Thoracic aorta (tissue), 2 donors: Measurements from ENCODE around the gene MYO3B. TPM values are rescaled to one million over a fixed set of nuclear protein-coding genes. Genes with fewer than 3 reads are reported as not detected.

Experiments used
- ATAC-seq: fragments of 150-250 bp; one replicate; pipeline ENCODE4 v1.8.0; 2017; ENCODE audit warnings: low read depth; ENCODE audit not compliant: insufficient number of reproducible peaks, low FRiP score
- DNase-seq: peaks from one replicate; pipeline ENCODE4 v3.0.0-alpha.2; 2020; ENCODE audit warnings: low spot score
- H3K27ac ChIP-seq, 2 donors: fragments of 200-600 bp; sonication (generic); 1 replicate in 1 of 2; 2 replicates in 1 of 2; pipeline ENCODE4 v1.5.1; 2016; ENCODE audit warnings: mild to moderate bottlenecking in 2 of 2, moderate library complexity in 2 of 2
- H3K27me3 ChIP-seq: fragments of 200-600 bp; sonication (generic); replicated peaks from 2 replicates; pipeline ENCODE4 v1.6.0; 2016; ENCODE audit warnings: mild to moderate bottlenecking; ENCODE audit not compliant: insufficient read depth
- H3K36me3 ChIP-seq: fragments of 200-600 bp; sonication (generic); one replicate; pipeline ENCODE4 v1.5.1; 2016
- H3K4me1 ChIP-seq, 2 donors: fragments of 200-600 bp; sonication (generic); 1 replicate in 1 of 2; 2 replicates in 1 of 2; pipeline versions ENCODE4 v1.5.1 to v1.6.0; 2016; ENCODE audit warnings: low read depth in 2 of 2, mild to moderate bottlenecking in 1 of 2; ENCODE audit not compliant: control insufficient read depth in 1 of 2
- H3K4me3 ChIP-seq: fragments of 200-600 bp; sonication (generic); 2 replicates; pipeline ENCODE4 v1.5.1; 2016; ENCODE audit warnings: mild to moderate bottlenecking
- H3K9me3 ChIP-seq: fragments of 200-600 bp; sonication (generic); 2 replicates; pipeline ENCODE4 v1.5.1; 2016
- total RNA-seq, 2 donors: library from RNA; depleted of rRNA; stranded (reverse); fragments of >200 nt; gene quantifications; one replicate each; pipeline versions ENCODE4 v1.1.0 to v1.2.3, GENCODE V29; 2016
- TF ChIP-seq, protein P1 (sequence below): fragments of 200-600 bp; sonication (generic); IDR thresholded peaks from one replicate; pipeline ENCODE4 v1.5.1; 2019; ENCODE audit warnings: antibody characterized with exemption

Gene MYO3B
- total RNA-seq, 2 donors from 2014 or later = not detected

DNA sequence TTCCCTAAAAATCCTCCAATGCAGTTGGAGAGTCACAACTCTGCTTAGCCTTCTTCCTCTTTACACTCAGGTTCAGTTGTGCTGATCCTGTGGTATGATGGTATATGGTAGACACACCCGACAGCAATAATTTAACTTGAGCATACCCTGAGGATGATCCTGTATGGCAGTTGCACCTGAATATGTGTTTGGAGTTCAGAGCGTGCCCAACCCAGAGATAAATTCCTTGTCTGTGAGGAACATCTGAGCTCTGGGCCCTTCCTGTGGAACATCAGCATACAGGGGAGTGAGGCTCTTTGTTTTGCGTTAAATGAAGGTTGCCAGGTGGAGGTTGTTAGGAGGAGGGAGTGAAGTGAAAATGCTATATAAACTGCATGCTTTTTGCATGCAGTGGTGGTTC is 187.7 kb downstream of the MYO3B start:
- H3K36me3 ChIP-seq = no peaks in the 10 kb centered on the region
- H3K9me3 ChIP-seq = no peaks in the 10 kb centered on the region
- TF ChIP-seq, protein P1, sequence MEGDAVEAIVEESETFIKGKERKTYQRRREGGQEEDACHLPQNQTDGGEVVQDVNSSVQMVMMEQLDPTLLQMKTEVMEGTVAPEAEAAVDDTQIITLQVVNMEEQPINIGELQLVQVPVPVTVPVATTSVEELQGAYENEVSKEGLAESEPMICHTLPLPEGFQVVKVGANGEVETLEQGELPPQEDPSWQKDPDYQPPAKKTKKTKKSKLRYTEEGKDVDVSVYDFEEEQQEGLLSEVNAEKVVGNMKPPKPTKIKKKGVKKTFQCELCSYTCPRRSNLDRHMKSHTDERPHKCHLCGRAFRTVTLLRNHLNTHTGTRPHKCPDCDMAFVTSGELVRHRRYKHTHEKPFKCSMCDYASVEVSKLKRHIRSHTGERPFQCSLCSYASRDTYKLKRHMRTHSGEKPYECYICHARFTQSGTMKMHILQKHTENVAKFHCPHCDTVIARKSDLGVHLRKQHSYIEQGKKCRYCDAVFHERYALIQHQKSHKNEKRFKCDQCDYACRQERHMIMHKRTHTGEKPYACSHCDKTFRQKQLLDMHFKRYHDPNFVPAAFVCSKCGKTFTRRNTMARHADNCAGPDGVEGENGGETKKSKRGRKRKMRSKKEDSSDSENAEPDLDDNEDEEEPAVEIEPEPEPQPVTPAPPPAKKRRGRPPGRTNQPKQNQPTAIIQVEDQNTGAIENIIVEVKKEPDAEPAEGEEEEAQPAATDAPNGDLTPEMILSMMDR = no peak
- DNase-seq (no peak), ATAC-seq (no peak)
- no peaks in the 10 kb centered on the region for H3K27me3 ChIP-seq
- H3K27ac ChIP-seq = no peak overlapping the region
- H3K4me1 ChIP-seq = no peaks in the 10 kb centered on the region
- H3K4me3 ChIP-seq = no peak overlapping the region

DNA sequence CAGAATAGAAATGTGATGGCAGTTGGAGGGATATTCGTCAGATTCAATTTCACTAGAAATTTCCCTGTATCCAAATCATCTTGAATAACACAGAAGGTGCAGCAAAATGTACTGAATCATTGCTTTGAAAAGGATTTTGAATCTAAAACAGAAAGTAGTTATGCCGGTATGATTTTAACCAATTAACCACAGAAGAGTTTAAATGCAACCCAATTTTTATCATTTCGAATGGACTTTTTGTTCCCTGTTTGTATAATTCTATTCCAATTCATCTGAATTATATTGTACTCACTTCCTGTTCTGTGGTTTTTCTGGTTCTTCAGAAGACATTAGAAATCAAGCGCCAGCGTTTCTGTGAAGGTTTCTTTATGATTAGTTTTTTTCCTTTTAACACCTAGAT is 190.4 kb downstream of the MYO3B start:
- no peaks in the 10 kb centered on the region for H3K27me3 ChIP-seq
- TF ChIP-seq, protein P1 = no peak
- H3K27ac ChIP-seq = no peak overlapping the region
- no peak overlapping the region for H3K4me3 ChIP-seq
- no peaks in the 10 kb centered on the region for H3K4me1 ChIP-seq
- no peaks in the 10 kb centered on the region for H3K36me3 ChIP-seq
- ATAC-seq = no peak
- DNase-seq = no peak
- H3K9me3 ChIP-seq = no peaks in the 10 kb centered on the region

DNA sequence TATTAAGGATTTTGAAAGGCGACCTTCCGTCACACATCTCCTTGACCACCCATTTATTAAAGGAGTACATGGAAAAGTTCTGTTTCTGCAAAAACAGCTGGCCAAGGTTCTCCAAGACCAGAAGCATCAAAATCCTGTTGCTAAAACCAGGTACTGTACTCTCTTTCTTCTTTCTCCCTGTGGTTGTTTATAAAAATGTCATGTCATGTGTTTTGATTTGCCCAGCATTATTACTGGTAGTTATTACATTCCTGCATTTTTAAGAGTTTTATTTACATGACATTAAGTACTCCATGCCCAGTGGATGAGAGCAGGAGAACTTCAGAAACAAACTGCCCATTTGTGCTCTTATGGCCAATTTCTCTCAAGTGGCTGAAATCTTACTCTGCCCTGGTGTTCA is 191.3 kb downstream of the MYO3B start:
- H3K4me3 ChIP-seq = no peak overlapping the region
- no peak for ATAC-seq
- H3K9me3 ChIP-seq = no peaks in the 10 kb centered on the region
- H3K4me1 ChIP-seq = no peaks in the 10 kb centered on the region
- no peaks in the 10 kb centered on the region for H3K36me3 ChIP-seq
- no peaks in the 10 kb centered on the region for H3K27me3 ChIP-seq
- no peak for DNase-seq
- TF ChIP-seq, protein P1 = no peak
- no peak overlapping the region for H3K27ac ChIP-seq

DNA sequence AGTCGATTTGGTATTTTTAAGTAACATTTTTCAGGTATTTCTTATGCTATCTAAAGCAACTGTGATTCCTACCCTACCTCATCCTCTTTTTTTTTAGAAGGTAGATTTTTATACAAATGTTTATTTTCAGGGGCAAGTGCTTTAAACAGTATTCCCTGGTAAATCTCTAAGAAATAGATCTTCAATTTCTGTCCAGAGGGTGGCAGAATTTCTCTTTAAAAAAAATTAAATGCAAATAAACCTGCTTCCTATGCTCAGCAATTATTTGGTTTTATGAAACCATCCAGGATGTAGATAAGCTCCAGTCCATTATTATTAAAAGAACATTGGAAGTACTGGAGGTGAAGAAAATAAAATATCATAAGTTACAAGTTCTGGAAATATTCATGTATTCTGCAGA is 191.9 kb downstream of the MYO3B start:
- Histone ChIP-seq H3K4me3 (no peak overlapping the region), H3K9me3 (no peaks in the 10 kb centered on the region), H3K4me1 (no peaks in the 10 kb centered on the region), H3K36me3 (no peaks in the 10 kb centered on the region), H3K27me3 (no peaks in the 10 kb centered on the region), H3K27ac (no peak overlapping the region)
- ATAC-seq (no peak), DNase-seq (no peak)
- TF ChIP-seq, protein P1 = peak; percentile 26

DNA sequence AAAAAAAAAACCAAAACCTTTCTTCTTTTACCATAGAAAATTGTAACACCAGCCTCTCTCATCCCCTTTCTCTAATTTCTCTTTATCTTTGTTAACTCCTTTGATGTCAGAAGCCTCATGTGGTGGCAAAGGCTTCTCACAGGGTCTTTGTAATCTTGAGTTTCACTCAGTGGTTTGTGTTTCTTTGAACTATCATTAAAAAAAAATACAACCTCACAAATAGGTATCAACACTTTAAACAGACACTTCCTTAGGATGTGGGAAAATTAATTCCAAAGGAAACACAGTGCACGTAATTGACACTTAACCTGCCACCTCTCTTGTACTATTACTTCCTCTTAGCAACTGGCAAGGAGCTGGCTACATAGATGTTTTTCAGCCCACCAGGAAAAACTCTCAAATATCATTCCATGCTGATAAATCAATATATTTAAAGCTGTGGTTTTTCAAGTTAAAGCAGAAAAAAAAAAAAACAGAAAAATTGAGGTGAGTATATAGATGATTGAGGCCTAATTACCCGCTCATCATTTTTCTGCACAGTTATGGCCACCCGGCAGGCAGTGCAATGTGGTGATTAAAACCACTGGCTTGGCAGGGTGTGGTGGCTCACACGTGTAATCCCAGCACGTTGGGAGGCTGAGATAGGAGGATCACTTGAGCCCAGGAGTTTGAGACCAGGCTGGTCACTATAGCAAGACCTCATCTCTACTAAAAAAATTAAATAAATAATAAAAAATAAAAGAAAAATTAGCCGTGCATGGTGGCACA is 193.5 kb downstream of the MYO3B start:
- no peak for ATAC-seq
- H3K27me3 ChIP-seq = no peaks in the 10 kb centered on the region
- TF ChIP-seq, protein P1 = no peak
- no peak overlapping the region for H3K4me3 ChIP-seq
- no peaks in the 10 kb centered on the region for H3K4me1 ChIP-seq
- H3K36me3 ChIP-seq = no peaks in the 10 kb centered on the region
- H3K27ac ChIP-seq = no peak overlapping the region
- no peaks in the 10 kb centered on the region for H3K9me3 ChIP-seq
- DNase-seq = no peak
